GM12873 (cell line): ENCODE data around the gene PALD1.

ENCODE experiments used
- CTCF ChIP-seq: IDR thresholded peaks from 2 replicates; pipeline ENCODE4 v1.5.1; 2012; ENCODE audit warnings: low read depth, mild to moderate bottlenecking, moderate library complexity, low read length, control low read depth; ENCODE audit not compliant: insufficient read depth; ENCODE audit errors: missing control alignments

The PALD1 gene

DNA sequence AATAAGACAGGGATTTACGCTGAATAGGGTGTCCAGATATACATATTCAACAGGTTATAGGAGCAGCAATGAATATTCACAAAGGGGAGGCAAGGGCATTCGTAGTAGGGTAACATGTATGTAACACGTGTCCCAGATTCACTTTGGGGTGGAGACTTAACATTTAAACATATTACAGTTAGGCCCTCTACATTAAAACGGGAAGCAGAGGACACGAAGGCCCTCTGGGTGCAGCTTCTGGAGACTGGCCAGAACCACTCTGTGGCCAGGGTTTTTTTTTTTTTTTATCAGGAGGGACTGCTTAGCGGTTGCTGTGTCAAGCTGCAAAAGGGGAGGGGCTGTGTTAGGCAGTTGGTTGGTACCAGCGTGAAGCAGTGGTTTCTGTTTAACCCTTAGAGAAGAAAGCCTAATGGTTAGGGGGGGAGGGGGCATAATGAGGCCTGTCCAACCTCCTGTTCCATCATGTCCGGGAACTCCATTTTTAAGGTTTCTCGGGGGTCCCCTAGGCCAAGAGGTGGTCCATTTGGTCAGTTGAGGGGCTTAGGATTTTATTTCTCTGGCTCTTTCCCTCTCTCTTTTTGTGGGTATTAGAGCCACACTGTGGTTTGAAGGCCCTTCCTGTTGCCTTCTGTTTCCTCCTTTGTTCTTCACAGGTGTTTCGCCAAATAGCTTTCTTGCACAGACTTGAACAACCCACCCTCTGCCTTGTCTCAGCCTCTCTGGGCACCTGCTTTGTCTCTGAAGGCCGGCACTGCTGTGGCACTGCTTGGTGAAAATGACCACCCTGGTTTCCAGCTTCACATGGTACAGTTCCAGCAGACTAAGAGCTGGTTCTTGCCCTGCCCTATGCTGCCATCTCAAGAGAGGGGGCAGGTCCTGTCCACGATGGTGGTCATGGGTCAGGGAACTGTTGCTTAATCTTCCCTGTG lies 97.6 kb downstream of the PALD1 start:
- TF ChIP-seq CTCF: no peak

- no peak for TF ChIP-seq CTCF
Measured at GRCh38 chr10:70576803-70577517, 98.4 kb downstream of the PALD1 start.

GRCh38 chr10:70578371-70578947 lies 99.9 kb downstream of the PALD1 start:
- no peak for TF ChIP-seq CTCF

DNA sequence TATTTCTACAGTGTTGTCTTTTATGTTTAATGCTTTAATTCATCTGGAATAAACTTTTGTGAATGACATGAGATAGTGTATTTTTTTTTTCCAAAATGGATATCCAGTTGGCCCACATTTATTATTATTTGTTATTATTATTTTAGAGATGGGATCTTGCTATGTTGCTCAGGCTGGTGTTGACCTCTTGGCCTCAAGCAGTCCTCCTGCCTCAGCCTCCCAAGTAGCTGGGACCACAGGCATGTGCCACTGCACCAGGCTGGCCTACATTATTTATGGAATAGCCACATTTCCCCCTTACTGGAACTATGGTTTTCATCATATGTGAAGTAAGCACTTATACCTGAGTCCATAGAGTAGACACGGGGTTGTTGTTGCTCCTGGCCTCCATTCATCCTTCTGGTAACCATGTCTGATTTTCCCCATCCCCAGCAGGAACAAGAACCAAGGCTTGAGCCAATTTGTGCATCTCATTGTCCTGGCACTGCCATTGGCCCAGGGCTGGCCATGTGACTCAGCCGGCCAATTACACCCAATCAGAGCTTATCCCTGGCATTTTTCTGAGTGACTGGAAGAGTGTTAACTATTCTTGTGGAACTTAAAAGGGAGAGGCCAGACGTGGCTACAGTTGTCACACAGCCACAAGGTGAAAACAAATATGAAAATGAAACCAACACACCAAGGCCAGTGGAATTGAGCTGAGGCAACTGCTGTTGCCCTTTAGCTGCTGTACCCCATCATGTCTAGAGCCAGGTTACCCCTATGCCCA lies 100.9 kb downstream of the PALD1 start:
- no peak for TF ChIP-seq CTCF

DNA sequence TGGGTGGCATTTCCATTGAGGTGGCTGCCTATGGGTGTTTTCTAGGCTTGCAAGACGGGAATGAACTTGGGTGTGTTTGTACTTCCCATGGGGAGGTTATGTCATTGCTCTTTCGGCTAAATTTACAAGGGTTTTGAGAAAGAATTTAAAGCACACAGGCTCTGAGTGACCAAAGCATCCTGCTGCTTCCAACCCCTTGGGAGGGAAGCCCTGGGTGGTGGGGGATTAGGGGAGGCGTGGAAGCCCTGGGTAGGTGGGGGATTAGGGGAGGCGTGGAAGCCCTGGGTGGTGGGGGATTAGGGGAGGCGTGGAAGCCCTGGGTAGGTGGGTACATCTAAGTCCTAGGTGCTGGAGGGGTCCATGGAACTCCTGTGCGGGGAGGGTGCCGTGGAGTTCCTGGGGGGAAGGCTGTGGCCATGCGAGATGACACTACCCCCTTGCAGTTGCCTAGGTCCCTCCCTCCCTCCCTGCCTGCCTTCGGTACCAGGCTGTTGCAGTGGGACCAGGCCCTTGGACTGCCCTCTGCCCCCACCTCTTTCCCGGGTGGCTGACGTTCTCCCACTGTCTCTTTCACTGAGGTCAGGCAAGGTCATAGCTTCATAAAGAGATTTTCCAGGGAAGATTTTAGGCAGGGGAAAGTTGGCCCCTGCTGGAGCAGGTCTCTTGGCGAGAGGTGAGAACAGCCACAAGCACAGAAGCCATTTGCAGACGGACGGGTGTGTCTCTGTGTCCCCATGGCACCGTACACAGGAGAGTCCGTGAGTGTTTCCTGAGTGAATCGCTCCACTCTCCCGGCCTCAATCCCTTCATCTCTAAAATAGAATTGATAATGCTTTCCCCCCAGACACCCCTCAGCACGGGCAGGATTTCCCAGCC lies 104.5 kb downstream of the PALD1 start:
- no peak for TF ChIP-seq CTCF

GRCh38 chr10:70583669-70584037 lies 105.1 kb downstream of the PALD1 start:
- no peak for TF ChIP-seq CTCF
